NOMO-1 (cell line): Measurements from ENCODE around the gene ERLEC1.
"Not testable (repeated sequence)": the region's sequence is repeated elsewhere in the genome, so short reads cannot be mapped to it uniquely, and the experiment has no call there.

Experiments
- DNase-seq, 2 experiments: peaks; one replicate each; lab custom pipeline; 2025; ENCODE audit not compliant: unreplicated experiment in 2 of 2; lab: John Stamatoyannopoulos, UW

The ERLEC1 gene

GRCh38 chr2:53778536-53779162 is 8.2 kb upstream of the ERLEC1 start:
- DNase-seq: peak in 1 of 2 experiments; percentile 21

DNA sequence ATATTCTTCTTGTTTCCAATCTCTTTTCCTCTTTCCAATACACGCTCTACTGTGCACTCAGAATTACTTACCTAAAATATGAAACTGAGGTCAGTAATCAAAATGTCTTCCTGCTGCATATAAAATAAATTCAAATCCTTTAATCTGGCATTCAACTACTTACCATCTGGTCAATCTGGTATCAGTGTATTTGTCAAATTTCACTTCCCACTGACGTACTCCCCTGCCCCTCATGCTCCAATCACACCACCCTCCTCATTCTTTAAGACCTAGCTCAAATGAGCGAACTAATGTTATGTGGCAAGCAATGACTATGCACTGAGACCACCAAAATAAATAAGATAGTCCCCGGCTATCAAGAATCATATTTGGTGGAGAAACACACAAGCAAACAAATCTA is 6.8 kb upstream of the ERLEC1 start:
- DNase-seq: no peak

DNA sequence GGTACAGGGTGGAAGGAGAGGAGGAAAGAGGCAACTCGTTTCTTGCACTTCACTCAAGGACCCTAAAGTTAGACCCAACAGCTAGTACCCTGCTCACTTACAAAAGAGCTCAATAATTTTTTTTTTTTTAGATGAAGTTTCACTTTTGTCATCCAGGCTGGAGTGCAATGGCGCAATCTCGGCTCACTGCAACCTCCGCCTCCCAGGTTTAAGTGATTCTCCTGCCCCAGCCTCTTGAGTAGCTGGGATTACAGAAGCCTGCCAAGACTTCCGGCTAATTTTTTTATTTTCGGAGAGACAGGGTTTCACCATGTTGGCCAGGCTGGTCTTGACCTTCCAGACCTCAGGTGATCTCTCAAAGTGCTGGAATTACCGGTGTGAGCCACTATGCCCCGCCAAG is 4.2 kb upstream of the ERLEC1 start:
- DNase-seq: no peak

- DNase-seq: no peak
Observed at GRCh38 chr2:53784436-53784835, 2.4 kb upstream of the ERLEC1 start.

DNA sequence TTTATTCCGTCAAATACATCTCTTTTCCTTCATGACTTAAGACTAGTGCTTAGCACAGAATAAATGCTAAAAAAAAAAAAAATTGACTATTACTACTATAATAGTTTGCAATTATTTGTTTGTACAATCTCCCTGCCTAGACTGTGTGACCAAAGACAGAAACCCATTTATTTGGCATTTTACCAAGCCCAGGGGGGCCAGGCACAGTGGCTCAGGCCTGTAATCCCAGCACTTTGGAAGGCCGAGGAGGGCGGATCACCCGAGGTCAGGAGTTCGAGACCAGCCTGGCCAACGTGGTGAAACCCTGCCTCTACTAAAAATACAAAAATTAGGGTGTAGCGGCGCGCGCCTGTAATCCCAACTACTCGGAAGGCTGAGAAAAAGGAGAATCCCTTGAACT is 1.5 kb upstream of the ERLEC1 start:
- no peak for DNase-seq

- DNase-seq: no peak
Observed at GRCh38 chr2:53786352-53786704, 516 bp upstream of the ERLEC1 start.

DNA sequence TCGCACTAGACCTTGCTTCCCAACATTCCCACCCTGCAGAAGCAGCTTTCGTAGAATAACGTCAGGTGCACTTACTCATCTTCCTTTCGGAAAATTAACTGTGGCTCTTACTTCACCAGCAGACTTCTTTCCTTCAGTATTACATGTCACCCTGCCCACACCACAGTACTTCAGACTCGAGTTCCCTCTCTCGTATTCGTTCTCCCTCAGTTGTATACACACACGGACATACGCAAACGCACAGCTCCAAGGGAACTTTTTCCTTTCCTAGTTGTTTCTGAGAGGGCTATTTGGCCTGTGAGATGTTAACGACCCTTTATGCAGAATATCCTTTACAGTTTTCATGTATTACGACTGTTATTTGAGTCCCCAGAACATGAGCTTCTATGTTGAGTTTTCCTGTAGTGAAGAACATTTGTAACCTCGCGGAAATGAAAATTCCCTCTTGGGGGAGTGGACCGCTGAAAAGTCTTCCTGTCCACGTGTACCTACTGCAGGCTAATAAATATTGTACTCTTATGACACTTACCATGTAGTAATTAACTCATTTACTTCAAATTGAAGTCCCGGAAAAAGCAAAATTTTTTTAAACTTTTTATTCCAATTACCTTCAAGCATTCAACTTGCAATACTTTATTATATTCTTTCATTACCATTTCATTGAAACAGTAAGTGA is 908 bp downstream of the ERLEC1 start:
- DNase-seq: peak; percentile 28 to 34

GRCh38 chr2:53793261-53793660 is 6.4 kb downstream of the ERLEC1 start:
- DNase-seq: no peak

GRCh38 chr2:53793821-53794220 is 7.0 kb downstream of the ERLEC1 start:
- DNase-seq: no peak

GRCh38 chr2:53801547-53801946 is 14.7 kb downstream of the ERLEC1 start:
- DNase-seq: no peak

DNA sequence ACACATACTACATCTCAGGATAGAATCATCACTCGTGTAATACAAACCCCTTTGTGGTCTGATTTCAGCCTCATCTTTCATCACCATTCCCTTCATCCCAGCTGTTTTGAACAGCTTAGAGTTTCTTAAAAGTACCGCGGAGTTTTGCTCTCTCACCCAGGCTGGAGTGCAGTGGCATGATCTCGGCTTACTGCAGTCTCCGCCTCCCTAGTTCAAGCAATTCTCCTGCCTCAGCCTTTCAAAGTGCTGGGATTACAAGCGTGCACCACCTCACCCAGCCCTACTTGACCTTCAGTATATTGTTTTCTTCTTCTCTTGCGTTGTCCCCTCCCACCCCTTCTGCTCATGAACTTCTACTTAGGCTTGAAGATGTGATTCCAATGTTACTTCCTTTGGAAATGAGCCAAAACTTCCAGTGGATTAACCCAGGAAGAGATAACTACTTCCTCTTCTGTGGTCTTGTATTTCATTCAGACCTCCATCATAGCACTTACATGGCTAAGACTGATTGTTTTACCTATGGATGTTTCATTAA is 15.8 kb downstream of the ERLEC1 start:
- DNase-seq: no peak

DNA sequence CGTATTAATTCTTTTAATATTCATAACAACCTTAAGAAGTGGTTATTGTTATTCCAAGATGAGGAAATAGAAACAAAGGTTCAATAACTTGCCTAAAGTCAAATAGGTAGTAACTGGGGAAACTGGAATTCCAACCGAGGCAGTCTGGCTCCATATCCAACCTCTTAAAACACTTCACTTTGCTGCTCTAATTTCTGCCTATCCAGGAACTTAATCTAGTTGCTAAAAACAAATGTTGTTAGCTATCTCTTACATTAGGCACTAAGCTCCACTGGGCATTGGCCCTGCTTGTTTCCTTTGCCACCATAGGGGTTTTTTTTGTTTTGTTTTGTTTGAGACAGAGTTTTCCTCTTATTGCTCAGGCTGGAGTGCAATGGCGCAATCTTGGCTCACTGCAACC is 24.8 kb downstream of the ERLEC1 start:
- DNase-seq: no peak

DNA sequence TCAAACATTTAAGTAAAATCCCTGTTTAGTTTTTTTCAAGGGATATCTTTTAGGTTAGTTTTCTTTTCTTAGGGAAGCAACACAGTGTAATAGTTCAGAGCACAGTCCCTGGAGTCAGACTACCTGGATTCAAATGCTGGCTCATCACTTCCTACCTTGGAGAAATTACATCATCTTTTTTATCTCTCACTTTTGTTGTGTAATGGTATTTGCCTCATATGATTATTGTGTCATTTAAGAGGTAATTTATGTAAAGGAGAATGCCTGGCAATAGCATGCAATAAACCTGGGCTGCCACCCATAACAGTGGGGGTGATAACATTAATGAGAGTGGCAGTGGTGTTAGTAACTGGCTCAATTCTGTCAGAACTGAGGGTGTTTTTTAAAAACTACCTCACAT is 26.3 kb downstream of the ERLEC1 start:
- DNase-seq: no peak

GRCh38 chr2:53818854-53819435 is 32.1 kb downstream of the ERLEC1 start:
- DNase-seq: no peak

DNA sequence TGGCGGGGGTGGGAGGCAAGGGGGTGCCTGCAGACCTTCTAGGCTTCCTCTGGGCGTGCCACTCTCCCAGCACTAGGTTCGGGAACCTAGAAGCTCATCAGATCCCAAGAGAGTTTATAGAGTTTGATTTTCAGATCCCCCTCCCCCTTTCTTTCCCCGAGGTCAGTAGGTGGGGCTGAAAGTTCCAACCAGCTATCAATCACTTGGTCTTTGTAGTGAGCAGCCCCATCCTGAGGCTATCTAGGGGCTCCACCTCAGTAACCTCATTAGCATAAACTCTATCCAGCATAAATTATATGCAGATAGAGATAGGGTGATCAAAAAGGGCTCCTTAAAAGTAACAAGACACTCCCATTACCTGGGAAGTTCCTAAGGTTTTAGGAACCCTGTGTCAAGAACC is 32.8 kb downstream of the ERLEC1 start:
- DNase-seq: no peak

DNA sequence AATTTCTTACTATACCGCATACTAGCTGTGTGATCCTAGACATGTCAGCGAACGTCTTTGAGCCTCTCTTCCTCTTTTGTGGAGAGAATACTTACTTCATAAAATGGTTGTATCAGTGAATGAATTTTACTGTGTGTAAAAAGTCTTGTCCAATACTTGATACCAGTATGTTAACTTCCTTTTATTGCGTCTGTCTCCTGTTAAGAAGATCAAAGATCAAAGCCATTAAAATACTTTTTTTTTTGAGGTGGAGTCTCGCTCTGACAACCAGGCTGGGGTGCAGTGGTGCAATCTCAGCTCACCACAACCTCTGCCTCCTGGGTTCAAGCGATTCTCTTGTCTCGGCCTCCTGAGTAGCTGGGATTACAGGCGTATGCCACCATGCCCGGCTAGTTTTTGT is 33.2 kb downstream of the ERLEC1 start:
- DNase-seq: no peak

DNA sequence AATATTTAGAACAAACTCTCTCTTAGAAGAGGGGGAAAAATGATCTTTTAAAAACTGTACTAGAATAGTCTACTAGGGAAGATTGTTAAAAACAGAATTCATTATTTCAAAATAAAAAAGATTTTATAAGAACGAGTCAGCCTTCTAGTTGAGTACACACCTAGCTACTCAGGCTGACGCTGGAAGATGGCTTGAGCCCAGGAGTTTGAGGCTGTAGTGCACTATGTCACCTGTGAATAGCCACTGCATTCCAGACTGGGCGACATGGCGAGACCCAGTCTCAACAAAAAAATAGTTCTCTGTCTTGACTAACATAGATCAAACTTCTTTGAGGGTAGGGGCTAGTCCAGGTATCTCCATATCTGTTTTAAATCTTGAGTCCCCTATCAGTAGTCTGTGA is 33.9 kb downstream of the ERLEC1 start:
- DNase-seq: no peak

DNA sequence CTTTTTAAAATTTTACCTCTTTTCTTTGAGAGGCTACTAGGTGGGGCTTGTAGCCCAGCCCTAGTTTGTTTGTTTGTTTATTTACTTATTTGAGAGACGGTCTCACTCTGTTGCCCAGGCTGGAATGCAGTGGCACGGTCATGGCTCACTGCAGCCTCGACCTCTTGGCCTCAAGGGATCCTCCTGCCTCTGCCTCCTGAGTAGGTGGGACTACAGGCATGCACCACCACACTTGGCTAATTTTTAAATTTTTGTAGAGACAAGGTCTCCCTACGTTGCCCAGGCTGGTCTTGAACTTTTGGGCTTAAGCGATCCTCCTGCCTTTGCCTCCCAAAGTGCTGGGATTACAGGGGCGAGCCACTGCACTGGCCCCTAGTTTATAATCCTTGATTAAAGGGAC is 35.0 kb downstream of the ERLEC1 start:
- no peak for DNase-seq

DNA sequence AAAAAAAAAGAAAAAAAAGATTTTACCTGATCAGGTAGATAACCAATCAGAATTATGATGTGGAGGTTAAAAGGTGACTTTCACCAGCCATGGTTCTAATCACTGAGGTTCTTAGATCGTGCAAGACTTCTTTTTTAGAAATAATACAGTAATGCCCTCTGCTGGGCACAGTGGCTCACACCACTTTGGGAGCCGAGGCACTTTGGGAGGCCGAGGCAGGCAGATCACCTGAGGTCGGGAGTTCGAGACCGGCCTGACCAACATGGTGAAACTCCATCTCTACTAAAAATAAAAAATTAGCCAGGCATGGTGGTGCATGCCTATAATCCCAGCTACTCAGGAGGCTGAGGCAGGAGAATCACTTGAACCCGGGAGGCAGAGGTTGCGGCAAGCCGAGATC is 36.8 kb downstream of the ERLEC1 start:
- DNase-seq: not testable (repeated sequence)

DNA sequence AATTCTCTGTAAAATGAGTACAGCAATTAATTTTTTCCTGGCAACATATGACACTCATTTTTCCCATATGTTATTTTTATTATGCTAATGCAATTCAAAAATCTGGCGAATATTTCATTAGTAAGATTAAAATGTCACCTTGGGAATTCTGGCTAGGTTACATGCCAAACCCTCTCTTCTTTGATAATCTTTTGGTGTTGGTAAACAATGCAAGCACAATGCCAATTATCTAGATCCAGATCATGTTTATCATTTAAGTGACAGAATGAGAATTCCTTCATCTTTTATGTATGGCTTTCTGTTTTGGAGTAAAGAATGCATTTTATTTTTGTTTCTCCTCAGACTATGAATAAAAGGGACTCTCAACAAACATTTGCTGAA is 39.2 kb downstream of the ERLEC1 start:
- DNase-seq: no peak

DNA sequence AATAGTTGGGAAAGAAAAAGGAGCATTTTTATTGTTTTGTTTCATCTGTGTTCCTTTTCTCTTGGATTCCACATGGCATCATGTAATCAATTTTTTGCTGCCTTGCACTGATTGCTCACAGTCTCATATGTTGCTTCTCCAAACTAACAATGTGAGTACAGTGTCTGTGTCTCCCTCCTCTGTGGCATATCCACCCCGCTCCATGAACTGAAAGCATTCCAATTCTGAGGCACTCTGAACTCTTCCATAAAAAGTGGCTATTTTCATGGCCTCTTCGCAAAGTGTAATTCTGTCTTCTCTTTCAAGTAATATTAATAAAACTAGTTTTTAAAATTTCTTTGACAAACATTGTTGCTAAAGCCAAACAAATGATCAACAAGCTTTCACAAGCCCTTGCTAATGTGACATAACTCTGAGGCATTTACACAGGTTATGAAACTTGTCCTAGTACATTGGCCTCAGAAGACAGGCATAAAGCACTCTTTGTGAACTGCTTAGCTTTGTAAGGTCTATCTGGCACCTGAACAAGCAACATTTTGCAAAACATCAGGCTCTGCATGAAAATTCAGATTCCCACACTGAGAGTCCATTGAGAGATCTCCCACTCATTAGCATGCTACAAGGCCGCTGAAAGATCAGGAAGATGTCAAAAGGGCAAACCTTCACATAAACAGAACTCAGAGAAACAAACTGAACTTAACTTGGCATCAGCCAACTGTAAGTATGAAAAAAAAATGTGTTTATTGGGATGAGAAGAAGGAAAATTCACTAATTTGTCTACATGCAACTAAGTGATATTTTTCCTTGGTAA is 39.9 kb downstream of the ERLEC1 start:
- no peak for DNase-seq
